NCI-H748 (cell line): Measurements from ENCODE around the gene UTS2B.
"Not testable (repeated sequence)": the region's sequence is repeated elsewhere in the genome, so short reads cannot be mapped to it uniquely, and the experiment has no call there.

ENCODE experiments used
- DNase-seq: peaks from one replicate; lab custom pipeline; 2025; ENCODE audit not compliant: unreplicated experiment; lab: John Stamatoyannopoulos, UW

Gene UTS2B

DNA sequence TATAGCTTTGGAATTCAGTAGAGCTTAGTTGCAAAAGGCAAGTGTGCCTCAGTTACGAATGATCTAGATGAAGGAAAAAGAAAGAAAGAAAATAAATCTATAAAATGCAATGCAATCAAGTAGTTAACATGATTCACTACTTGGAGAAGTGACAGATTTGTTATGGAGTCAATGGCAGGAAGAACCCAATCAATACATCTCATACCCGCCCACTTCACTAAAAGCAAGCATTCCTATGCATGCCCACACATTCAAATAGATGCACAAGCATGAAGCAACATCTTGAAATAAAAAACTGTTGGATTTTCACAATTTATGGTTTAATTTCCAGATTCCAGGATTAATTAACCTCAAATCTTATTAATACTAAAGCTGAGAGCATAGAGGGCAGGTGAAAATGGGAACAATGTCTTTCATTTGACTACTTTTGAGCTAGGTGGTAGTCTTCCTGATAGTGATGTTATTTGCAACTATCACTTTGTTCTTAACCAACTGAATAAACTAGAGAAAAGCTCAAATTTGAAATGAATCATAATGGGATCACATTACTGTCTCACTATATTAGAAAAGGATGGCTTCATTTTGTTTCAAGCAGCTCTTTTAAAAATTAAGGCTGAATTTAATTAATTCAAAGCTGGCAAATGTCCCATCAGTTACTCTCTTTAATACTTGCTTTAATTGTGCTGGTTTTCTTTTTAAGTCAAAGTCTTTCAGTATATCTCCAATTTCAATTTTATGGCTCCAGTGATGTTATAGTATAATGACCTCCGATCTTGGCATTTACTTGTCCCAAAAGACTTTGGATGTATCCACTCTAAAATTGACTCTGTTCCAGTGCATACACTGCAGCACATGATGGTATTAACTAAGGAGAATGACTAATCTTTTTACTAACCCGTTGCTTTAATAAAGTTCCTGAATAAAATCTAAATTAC lies 47.8 kb downstream of the UTS2B start:
- no peak for DNase-seq

GRCh38 chr3:191280882-191281281 lies 49.4 kb downstream of the UTS2B start:
- no peak for DNase-seq

- DNase-seq, result no peak
Measured at GRCh38 chr3:191280111-191280510, 50.2 kb downstream of the UTS2B start.

DNA sequence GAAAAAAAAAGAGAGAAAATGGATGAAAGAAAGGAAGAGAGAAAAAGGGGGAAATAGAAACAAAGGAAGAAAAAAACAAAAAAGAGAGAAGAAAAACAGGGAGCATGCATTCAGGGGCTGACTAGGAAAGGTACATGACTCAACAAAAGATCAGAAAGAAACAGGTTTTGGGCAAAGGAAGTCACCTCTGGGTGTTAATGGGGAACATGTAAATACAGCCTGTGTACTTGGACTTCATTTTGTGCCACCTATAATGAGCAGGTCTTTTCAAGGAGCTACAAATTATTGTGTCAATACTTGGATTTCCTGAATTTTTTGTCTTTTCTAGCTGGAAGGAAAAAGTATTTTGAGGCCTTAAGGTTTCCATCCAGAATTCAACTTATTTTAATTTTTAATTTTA lies 54.6 kb downstream of the UTS2B start:
- no peak for DNase-seq

GRCh38 chr3:191275244-191275643 lies 55.1 kb downstream of the UTS2B start:
- DNase-seq, result not testable (repeated sequence)

- DNase-seq, result no peak
Measured at GRCh38 chr3:191269289-191270085, 60.8 kb downstream of the UTS2B start.

- no peak for DNase-seq
Measured at GRCh38 chr3:191268737-191269136, 61.6 kb downstream of the UTS2B start.

DNA sequence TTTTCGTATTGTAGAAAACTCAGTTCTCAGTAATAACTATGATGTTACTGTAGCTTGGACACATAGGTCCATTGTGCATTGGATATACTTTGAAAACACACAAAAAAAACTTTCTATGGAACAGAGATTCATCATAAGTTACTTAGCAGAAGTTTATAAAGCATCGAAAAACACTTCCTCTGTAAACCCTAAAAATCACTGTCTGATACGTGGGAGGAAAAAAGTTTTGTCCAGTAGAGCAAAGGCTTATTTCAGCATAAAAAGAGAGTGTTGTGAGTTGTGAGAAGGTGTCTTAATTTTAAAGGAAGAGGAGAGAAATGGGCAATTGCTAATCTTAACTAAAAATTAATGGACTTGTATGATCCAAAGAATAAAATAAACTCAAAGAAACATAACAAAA lies 66.5 kb downstream of the UTS2B start:
- DNase-seq, result no peak

DNA sequence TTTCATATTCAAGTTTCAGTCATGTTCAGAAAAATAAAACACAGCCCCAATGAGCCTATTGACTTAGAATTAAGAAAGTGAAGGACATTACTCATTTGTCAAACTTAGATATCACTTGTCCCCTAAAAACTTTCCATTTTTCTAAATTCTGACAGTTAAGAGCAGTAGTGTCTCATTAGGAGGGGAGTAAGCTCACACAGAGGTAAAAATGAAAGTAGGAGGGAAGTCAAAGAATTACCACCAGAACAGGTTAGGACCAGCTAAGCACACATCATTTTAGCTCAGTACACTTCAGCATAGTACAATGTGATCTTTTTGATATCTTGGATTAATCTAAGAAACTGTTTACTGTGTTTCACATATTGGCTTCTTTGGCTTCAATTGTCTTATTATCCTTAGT lies 67.0 kb downstream of the UTS2B start:
- DNase-seq, result no peak

GRCh38 chr3:191262650-191263049 lies 67.7 kb downstream of the UTS2B start:
- no peak for DNase-seq

DNA sequence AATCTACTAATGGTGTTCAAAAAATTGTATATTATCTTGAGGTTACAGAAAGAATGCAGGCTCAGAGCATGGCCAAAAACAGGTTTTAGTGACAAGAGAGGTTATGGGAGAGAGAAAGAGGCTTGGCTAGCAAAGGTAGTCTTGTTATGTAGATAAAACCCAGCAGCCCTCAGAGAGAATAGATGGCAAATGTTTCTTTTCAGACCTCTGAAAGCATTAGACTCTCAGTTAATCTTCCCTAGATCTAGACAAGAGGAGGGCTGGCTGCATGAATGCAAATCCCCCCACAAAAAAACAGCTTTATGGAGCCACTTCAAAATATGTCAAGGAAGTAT lies 69.1 kb downstream of the UTS2B start:
- DNase-seq, result no peak

GRCh38 chr3:191260431-191261303 lies 69.7 kb downstream of the UTS2B start:
- no peak for DNase-seq

DNA sequence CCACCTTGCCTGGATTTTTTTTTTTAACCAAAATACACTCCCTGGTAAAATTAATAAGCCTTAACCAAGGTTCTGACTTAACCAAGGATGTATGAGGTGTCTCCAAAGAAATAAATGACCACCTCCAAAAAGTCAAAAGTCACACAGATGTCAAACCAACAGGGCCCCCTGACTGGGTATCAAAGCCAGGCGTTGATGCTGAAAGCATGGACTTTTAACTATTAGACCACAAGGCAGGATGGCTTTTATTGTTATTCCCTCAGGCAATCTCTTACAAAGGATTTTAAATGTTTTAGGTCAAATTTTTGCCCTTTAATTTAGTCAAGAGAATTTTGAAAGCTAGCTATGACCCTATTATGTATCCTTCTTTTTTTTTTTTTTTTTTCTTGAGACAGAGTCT lies 70.8 kb downstream of the UTS2B start:
- no peak for DNase-seq

DNA sequence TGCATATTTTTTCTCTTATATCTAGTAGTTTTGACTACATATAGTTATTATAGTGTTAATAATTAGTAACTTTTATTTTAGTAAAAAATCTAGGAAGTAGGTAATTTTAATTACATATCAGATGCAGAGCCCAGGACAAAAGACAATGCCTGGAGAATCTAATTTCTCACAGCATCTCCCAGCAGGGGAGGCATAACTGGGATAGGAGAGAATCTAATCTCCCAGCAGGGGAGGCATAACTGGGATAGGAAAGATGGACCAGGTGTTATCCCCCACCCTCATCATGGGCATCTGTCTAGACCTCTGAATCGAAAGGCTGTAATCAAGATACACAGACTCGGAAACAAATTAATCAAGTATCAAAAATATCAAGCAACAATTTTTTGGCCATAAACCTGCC lies 73.0 kb downstream of the UTS2B start:
- DNase-seq, result peak; percentile 8

GRCh38 chr3:191256405-191256804 lies 73.9 kb downstream of the UTS2B start:
- no peak for DNase-seq

GRCh38 chr3:191255156-191255555 lies 75.2 kb downstream of the UTS2B start:
- no peak for DNase-seq

DNA sequence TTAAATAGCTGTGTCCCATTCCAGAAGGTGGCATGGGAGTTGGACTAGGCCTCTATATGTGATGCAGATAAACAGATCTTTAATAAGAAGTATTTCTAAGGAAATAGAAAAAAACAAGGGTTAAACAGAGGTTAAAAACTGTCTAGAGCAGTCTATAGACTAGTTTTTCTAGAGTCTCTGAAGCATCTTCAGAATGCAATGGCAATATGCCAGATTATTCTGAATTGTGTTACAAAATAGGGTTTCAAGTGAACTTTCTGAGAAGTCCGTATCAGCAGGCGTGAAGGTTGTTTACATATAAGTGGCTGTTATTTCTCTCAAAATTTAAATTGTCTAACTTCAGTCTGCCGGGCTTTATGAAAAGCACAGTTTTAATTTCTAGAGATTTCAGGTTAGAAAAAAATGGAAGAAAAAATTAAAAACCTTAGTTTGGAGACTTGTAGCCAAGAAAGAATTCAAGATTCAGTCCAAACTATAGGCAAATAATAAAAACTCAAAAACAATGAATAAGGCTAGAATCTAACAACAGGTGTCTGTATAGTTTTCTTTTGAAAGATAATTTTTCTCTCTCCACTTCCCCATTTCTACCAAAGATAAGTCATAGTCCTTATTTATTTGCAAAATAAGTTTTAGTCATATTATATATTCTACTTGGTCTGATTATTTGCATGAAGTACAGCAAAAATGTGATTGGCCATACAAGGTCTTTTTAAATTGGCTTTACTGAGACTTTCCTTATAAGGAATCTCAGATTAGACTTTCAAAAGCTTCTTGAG lies 76.0 kb downstream of the UTS2B start:
- DNase-seq, result no peak

DNA sequence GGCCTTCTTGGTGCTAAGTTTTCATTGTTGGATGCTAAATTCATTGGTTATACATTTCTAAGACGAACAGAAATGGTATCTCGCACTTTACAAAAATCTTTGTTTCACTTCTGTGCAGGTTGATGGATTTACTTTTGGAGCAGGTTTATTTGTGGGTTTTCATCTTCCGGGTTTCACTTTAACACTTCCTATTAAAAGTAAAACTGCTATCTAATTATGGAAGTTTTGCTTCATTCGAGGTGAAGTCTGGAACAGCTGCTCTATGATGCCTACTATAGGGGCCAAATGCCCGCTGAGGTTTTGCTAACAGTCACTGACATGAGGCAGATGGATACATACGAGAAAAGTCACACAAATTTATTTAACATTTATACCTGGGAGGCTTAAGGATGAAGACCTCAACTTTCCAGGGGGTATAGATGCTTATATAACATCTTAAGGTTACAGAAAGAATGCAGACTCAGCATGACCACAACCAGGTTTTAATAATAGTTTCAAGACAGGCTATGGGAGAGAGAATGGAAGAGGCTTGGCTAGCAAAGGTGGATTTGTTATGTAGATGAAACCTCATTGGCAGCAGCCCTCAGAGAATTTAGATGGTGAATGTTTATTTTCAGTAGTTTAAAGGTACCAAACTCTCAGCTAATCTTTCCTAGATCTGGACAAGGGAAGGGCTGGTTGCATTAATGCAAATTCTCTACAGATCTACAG lies 77.1 kb downstream of the UTS2B start:
- no peak for DNase-seq

- no peak for DNase-seq
Measured at GRCh38 chr3:191246630-191247029, 83.7 kb downstream of the UTS2B start.

GRCh38 chr3:191246034-191246433 lies 84.3 kb downstream of the UTS2B start:
- DNase-seq, result not testable (repeated sequence)
